Measurements from ENCODE around the gene C4orf33.

- no peak for TF ChIP-seq ZFP41 (tag by site-specific recombination; IDR thresholded peaks at IDR 0.05; ENCODE audit: borderline replicate concordance)
- TF ChIP-seq ZNF175 (tag by site-specific recombination; IDR thresholded peaks at IDR 0.05) = no peak
- TF ChIP-seq ZNF302 (tag by site-specific recombination; IDR thresholded peaks at IDR 0.05; ENCODE audit: low read depth) = no peak
- no peak for TF ChIP-seq ZNF112 (tag by site-specific recombination; IDR thresholded peaks at IDR 0.05)
- TF ChIP-seq TCF7L2 (IDR thresholded peaks at IDR 0.05; ENCODE audit: borderline replicate concordance, low read depth, low read length) = no peak
- no peak for TF ChIP-seq ZSCAN23 (tag by site-specific recombination; IDR thresholded peaks at IDR 0.05)
- TF ChIP-seq ZNF140 (tag by site-specific recombination; IDR thresholded peaks at IDR 0.05) = no peak
- no peak for TF ChIP-seq ZNF37A (tag by site-specific recombination; IDR thresholded peaks at IDR 0.05)
- no peak for TF ChIP-seq CTCF (tag by site-specific recombination; IDR thresholded peaks at IDR 0.05)
- no peak for TF ChIP-seq ZNF174 (tag by site-specific recombination; IDR thresholded peaks at IDR 0.05)
- TF ChIP-seq PRDM4 (tag by site-specific recombination; IDR thresholded peaks at IDR 0.05) = no peak
- no peak for TF ChIP-seq REPIN1 (tag by site-specific recombination; IDR thresholded peaks at IDR 0.05; ENCODE audit: low read depth)
Measured at GRCh38 chr4:129113919-129114318, 18.0 kb downstream of the C4orf33 start.
